Colonic mucosa (tissue), 4 donors: ENCODE results near the gene SLC22A12. TPM values are rescaled to one million over a fixed set of nuclear protein-coding genes. Genes with fewer than 3 reads are reported as not detected.

Source experiments
- DNase-seq: peaks from one replicate; pipeline ENCODE4 v3.0.0-alpha.2; 2020
- H3K27ac ChIP-seq: fragments of 200-600 bp; one replicate; pipeline ENCODE4 v1.8.0; 2021
- H3K27me3 ChIP-seq: fragments of 200-600 bp; one replicate; pipeline ENCODE4 v1.8.0; 2021
- H3K36me3 ChIP-seq: fragments of 200-600 bp; one replicate; pipeline ENCODE4 v1.8.0; 2021
- H3K4me1 ChIP-seq: fragments of 200-600 bp; one replicate; pipeline ENCODE4 v1.8.0; 2021; ENCODE audit warnings: mild to moderate bottlenecking
- H3K4me3 ChIP-seq: fragments of 200-600 bp; one replicate; pipeline ENCODE4 v1.8.0; 2021
- H3K9ac ChIP-seq, 2 donors: one replicate each; pipeline ENCODE4 v1.7.0; 2013; ENCODE audit warnings: control low read depth in 2 of 2, low read depth in 2 of 2, low read length in 2 of 2
- H3K9me3 ChIP-seq: fragments of 200-600 bp; one replicate; pipeline ENCODE4 v1.8.0; 2021
- intact Hi-C: fragments of 100-400 bp; cut with DNase I; formaldehyde crosslinking; loops from one replicate; pipeline ENCODE4 v1.14.1; 2022
- total RNA-seq, 2 donors: library from RNA; stranded (reverse); fragmentation: NEBNext Ultra II Directional in 1 of 2; extraction: Animal tissue kit (Norgen Biotek cat#: 25700) in 1 of 2; gene quantifications; one replicate each; pipeline ENCODE4 v1.2.1, GENCODE V29; 2021
- TF ChIP-seq, protein P1 (sequence below): fragments of 200-600 bp; IDR thresholded peaks from one replicate; pipeline ENCODE4 v1.8.0; 2022; ENCODE audit warnings: antibody characterized with exemption, mild to moderate bottlenecking
- donor health status: healthy.
- donor health status: DM: no; HTN: no; CAD: no.
- donor health status: DM: no; HTN: no; CAD: no.

The SLC22A12 gene
- total RNA-seq, 2 donors from 2014 or later: not detected

DNA sequence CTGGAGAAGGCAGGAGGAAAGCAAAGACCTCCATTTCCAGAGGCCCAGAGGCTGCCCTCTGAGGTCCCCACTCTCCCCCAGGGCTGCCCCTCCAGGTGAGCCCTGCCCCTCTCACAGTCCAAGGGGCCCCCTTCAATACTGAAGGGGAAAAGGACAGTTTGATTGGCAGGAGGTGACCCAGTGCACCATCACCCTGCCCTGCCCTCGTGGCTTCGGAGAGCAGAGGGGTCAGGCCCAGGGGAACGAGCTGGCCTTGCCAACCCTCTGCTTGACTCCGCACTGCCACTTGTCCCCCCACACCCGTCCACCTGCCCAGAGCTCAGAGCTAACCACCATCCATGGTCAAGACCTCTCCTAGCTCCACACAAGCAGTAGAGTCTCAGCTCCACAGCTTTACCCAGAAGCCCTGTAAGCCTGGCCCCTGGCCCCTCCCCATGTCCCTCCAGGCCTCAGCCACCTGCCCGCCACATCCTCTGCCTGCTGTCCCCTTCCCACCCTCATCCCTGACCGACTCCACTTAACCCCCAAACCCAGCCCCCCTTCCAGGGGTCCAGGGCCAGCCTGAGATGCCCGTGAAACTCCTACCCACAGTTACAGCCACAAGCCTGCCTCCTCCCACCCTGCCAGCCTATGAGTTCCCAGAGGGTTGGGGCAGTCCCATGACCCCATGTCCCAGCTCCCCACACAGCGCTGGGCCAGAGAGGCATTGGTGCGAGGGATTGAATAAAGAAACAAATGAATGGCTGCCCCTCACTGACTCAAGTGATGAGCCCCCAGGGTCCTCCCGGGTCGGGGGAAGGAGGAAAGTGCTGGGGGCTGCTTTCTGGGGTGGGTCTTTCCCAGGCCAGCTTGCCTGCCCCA, 10.8 kb downstream of the SLC22A12 start:
- Histone ChIP-seq H3K4me1 (no peaks in the 10 kb centered on the region), H3K9me3 (no peaks in the 10 kb centered on the region), H3K36me3 (no peaks in the 10 kb centered on the region), H3K4me3 (no peak overlapping the region), H3K27me3 (no peaks in the 10 kb centered on the region), H3K27ac (no peak overlapping the region), H3K9ac (no peak overlapping the region)
- TF ChIP-seq, protein P1, sequence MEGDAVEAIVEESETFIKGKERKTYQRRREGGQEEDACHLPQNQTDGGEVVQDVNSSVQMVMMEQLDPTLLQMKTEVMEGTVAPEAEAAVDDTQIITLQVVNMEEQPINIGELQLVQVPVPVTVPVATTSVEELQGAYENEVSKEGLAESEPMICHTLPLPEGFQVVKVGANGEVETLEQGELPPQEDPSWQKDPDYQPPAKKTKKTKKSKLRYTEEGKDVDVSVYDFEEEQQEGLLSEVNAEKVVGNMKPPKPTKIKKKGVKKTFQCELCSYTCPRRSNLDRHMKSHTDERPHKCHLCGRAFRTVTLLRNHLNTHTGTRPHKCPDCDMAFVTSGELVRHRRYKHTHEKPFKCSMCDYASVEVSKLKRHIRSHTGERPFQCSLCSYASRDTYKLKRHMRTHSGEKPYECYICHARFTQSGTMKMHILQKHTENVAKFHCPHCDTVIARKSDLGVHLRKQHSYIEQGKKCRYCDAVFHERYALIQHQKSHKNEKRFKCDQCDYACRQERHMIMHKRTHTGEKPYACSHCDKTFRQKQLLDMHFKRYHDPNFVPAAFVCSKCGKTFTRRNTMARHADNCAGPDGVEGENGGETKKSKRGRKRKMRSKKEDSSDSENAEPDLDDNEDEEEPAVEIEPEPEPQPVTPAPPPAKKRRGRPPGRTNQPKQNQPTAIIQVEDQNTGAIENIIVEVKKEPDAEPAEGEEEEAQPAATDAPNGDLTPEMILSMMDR: no peak
- DNase-seq: no peak
- intact Hi-C loops: no loop called here

DNA sequence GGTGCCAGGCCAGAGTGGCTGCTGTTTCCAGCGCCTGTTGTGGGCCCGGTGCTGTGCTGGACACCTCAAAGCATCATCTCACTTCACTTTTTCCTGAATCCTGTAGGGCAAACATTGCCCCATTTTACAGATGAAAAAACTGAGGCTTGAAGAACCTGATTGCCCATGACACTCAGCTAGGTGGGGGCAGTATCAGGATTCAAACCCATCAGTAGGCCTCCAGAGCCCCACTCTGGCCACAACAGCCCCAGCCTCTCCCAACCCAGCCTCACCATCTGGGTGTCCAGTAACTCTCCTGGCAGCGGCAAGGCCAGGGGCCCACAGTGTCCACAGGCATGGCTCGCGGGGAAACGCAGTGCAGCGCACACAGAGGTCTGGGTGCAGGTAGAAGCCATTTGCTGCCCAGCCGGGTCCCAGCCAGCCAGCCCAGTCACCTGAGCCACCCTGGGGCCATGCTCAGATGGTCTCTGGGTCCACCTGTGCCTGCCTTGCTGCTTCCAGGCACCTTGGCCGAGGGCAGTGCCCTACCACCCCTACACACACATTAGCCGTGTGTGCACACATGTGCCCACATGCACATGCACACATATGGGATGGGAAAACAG, 11.5 kb downstream of the SLC22A12 start:
- no peaks in the 10 kb centered on the region for H3K36me3 ChIP-seq
- H3K9me3 ChIP-seq: no peaks in the 10 kb centered on the region
- H3K4me3 ChIP-seq: no peak overlapping the region
- intact Hi-C loops: no loop called here
- H3K27ac ChIP-seq: no peak overlapping the region
- H3K4me1 ChIP-seq: no peaks in the 10 kb centered on the region
- no peak for DNase-seq
- H3K9ac ChIP-seq: no peak overlapping the region
- TF ChIP-seq, protein P1: no peak
- H3K27me3 ChIP-seq: no peaks in the 10 kb centered on the region

DNA sequence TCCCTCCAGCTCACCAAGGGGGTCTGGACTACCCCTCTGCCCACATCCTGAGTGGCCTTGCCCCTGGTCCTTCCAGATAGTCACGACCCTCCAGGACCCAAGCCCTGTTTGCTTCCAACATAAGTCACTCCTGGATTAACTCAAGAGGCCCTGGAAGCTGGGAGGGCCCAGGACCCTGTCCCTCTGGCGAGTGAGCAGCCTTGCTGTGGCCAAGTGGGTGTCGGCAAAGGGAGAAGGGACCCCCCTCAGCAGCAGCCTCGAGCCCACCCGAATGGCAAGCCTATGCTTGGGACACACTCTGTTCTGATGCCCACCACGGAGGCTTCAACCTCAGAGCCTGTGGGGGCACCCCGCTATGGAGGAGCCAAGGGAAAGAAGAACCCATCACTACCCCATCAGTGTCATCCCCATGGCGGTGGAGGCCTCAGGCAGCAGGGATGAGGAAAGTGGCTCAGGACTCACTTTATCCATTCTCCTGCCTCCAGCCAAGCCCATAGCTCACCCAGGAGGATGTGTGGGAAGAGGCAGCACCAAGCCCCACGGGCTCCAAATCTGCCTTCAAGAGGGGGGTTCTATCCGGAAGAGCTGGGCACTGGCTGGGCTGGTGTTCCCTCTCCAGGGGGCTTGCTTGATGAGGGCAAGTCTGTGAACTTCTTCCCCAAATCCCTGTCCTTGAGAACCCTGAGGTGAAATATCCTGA, 12.5 kb downstream of the SLC22A12 start:
- H3K27ac ChIP-seq: no peak overlapping the region

DNA sequence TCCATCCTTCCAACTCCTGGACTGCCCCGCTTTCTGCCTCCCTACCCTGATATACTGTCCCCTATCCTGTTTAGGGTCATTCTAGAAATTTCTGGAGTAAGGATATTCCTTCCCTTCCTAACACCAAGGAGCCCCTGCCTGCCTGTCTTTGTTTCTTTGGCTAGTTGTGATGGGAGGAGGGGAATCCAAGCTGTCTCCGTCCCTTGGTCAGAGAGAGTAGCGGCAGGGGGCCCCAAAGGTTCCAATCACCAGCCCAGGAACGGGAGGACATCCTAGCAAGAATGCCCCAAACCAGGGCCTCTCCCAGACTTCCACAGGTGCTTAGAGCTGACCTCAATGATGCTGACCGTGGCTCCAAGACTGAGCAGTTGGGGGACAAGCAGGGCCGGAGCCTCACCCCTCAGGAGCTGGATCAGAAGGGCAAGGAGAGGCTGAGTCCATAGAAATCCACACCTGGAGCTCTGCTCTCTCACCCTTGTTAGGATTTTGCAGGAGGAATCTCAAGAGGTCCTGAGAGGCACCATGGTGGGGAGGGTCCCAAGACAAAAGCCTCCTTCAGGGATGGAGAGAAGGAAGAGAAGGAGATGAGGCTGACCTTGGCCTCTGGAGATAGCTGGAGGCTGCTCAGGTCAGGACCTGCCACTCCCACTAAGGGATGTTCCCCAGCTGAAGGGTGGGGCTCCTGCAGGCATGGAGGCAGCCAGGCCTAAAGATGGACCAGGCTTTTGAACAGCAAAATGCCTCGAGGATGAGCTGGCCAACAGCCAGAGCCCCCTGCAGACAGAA, 13.6 kb downstream of the SLC22A12 start:
- TF ChIP-seq, protein P1: no peak
- H3K27ac ChIP-seq: no peak overlapping the region
- H3K4me3 ChIP-seq: no peak overlapping the region
- DNase-seq: no peak
- H3K9ac ChIP-seq: no peak overlapping the region
- intact Hi-C loops: no loop called here
- H3K4me1 ChIP-seq: no peaks in the 10 kb centered on the region
- H3K9me3 ChIP-seq: no peaks in the 10 kb centered on the region
- H3K27me3 ChIP-seq: no peaks in the 10 kb centered on the region
- no peaks in the 10 kb centered on the region for H3K36me3 ChIP-seq

More for the DNA sequence above, 12.5 kb downstream of the SLC22A12 start:
- H3K27me3 ChIP-seq: no peaks in the 10 kb centered on the region
- H3K9me3 ChIP-seq: no peaks in the 10 kb centered on the region
- no peak for DNase-seq
- H3K4me3 ChIP-seq: no peak overlapping the region
- no peaks in the 10 kb centered on the region for H3K4me1 ChIP-seq
- intact Hi-C loops: no loop called here
- TF ChIP-seq, protein P1: no peak
- H3K36me3 ChIP-seq: no peaks in the 10 kb centered on the region
- H3K9ac ChIP-seq: no peak overlapping the region

DNA sequence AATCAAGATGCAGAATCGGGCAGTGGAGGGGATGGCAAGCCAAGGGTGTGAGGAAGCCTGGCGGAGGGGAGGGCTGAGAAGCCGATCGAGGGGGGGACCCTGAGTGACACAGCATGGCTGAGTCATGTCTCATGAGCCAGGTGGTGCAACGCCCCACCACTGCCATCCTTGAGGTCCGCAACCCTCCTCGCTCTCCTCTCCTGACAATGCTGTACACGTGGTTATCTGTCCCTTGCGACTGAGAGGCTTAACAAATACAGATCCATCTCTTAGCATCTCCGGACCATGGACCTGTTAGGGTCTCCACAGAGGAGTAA, 14.2 kb downstream of the SLC22A12 start:
- no peak overlapping the region for H3K9ac ChIP-seq
- no peaks in the 10 kb centered on the region for H3K36me3 ChIP-seq
- H3K4me3 ChIP-seq: no peak overlapping the region
- H3K27me3 ChIP-seq: no peaks in the 10 kb centered on the region
- H3K4me1 ChIP-seq: no peaks in the 10 kb centered on the region
- H3K9me3 ChIP-seq: no peaks in the 10 kb centered on the region
- no peak overlapping the region for H3K27ac ChIP-seq
- intact Hi-C loops: no loop called here
- no peak for DNase-seq
- TF ChIP-seq, protein P1: no peak
